HG02973 (cell line): ENCODE results near the gene THAP11.
"Not testable (repeated sequence)": the region's sequence is repeated elsewhere in the genome, so short reads cannot be mapped to it uniquely, and the experiment has no call there.

ENCODE experiments used
- ATAC-seq: cut with Tn5 transposase; IDR thresholded peaks from one replicate; pipeline ENCODE4 v1.9.1; 2021; ENCODE audit warnings: moderate library complexity; ENCODE audit not compliant: unreplicated experiment

Gene THAP11

DNA sequence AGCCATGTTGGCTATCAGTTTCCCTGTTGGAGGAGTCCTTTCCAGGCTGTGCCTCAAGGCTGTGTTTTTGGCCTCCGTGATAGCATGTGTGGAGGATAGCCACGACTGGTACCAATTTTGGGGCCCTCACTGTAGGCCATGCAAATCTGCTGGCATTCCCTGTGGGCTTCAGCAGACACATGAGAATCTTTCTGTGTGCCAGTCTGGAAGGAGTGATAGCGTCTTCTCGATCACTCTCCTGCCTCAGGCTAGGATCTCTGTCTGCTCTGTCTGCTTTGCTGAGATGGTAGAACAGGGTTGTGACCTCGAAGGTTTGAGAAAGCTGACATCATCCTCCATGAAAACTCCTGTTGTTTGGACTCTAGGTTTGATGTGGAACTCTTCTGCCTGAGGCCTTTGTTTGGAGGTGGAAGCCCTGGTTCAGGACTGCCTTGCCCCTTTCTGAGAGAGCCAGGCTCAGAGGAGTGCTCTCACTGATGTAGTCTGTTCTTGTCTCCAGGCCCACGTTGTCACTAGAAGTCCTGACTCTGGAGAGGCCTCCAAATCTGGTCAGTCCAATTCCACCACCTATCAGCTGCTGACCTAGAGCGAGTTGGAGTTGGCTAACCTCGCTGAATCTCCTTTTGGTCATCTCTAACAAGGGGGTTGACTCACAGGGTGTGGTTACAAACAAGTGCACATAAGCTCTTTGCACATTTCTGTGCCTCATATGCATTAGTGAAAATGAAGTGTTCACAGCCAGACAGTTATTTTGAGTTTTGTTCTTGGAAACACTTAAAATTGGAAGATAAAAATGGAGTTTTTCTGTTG lies 18.7 kb downstream of the THAP11 start:
- no peak for ATAC-seq

DNA sequence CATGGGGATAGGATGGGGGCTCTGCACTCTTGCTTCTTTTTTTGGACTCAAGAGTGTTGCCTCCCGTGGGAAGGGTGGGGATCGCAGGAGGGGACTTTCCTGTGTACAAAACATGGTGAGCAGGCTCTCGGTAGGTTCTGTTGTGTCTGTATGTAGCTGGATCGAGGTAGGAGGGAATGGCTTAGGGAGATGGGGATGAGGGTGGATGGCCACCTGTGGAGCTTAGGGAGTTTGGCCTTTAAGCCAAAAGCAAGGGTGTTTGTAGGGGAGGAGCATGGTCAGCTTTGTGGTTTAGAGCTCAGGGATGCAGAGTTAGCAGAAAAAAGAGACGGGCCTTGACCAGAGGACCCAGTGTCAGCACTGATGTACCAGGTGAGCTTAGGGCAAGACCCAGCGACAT lies 19.8 kb downstream of the THAP11 start:
- no peak for ATAC-seq

DNA sequence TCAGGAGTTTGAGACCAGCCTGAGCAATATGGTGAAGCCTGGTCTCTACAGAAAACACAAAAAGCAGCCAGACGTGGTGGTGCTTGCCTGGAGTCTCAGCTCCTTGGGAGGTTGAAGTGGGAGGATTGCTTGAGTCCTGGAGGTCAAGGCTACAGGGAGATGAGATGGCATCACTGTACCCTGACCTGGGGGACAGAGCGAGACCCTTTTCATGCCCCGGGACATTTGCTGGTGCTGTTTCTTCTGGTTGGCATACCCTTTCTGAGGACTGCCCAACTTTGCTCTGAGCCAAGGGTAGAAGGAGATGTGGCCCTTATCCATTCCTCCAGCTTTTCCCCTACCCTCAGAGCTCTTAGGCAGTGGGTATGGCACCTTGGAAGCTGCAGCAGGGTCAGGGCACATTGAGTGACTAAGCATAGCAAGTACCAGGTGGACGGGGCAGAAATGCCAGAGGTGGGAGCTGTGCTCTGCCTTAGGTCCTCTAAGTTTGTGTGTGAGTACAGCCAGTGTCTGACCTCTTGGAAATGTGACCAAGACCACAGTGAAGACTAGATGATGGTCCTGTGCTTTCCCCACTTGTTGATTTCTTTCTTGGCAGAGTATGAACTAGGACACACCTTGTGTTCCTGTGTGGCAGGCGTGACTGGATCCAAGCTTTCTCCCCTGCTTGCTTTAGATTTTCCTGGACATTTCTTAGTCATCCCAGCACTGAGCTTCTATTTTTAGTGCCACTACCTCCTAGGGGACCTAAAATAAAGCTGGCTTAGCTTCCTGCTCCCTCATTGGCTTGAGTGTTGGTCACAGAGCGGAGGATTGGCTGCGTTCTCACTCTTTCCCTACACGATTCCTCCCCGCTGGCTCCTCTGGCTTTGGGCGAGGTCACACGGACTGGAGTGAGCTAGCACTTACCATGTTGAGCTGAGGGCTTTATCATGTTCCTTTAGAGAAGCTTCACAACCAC lies 20.8 kb downstream of the THAP11 start:
- no peak for ATAC-seq

DNA sequence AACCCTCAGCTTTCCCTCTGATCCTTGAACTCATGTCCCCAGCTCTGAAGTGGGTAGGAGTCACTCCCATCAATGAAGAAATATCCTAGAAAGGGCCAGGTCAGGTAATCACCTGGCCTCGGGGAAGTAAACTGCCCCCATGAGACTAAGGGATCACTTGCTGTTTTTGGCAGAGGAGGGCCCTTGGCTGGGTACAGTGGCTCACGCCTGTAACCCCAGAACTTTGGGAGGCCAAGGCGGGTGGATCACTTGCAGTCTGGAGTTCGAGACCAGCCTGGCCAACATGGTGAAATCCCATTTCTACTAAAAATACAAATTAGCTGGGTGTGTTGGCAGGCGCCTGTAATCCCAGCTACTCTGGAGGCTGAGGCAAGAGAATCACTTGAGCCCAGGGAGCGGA lies 21.9 kb downstream of the THAP11 start:
- not testable (repeated sequence) for ATAC-seq

DNA sequence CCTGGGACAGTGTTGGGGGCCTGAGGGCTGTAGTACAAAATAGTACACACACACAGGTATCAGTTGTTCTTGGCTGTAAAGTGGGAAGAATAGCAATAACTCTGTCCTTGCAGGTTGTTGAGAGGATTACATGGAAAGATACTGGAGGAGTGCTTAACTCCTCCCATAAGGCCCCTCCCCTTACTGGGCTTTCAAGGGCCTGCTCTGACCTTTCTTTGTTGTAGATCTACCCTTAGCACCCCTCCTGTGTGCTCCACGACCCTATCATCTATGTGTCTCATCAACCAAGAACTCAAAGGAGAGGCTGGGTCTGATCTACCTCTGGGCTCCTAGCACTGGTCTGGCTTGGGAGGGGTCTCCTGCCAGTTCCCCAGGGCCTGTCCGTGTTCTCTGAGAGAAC lies 22.5 kb downstream of the THAP11 start:
- no peak for ATAC-seq

DNA sequence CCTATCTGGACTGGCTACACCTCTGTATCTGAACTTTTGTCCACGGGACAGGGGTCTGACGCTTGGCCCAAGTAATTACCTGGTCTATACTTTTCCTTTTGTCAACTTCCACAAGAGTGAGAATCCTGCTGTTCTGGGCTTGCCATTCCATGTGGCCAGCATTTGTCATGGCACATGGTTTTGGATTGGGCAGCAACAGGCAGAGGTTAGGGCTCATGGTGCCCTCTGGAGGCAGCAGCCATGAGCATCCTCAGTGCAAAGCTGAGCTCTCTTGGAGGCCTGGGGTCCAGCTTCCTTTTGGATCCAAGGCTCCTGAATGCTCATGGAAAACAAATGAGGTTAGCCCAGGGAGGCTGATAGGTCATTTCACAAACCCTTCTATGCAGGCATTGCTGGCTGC lies 23.2 kb downstream of the THAP11 start:
- no peak for ATAC-seq

DNA sequence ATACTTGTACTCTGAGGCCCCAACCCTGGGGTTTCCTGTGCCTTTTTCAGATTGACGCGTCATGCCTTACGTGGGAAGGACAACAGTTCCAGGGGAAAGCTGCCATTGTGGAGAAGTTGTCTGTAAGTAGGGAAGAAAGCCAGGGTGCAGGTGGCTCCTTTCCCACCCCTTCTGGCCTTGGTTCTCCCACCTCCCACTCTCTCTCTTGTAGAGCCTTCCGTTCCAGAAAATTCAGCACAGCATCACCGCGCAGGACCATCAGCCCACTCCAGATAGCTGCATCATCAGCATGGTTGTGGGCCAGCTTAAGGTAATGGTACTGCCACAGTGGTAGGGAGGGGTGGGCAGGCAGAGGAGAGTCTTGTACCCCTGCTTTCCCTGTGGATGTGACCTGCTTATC lies 26.2 kb downstream of the THAP11 start:
- ATAC-seq: no peak

DNA sequence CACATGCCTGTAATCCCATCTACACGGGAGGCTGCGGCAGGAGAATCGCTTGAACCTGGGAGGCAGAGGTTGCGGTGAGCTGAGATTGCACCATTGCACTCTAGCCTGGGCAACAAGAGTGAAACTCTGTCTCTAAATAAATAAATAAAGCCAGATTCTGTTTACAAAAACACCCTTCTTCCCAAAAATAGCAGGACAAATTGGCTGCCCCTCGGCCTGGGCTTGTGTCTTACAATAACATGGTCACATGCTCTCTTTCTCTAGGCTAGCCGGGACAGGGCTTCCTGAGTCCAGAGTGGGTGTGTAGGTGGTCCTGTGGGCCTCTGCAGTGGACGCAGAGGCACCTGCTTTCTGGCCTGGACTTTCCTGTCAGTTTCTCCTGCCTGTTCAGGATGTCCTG lies 27.5 kb downstream of the THAP11 start:
- ATAC-seq: no peak

DNA sequence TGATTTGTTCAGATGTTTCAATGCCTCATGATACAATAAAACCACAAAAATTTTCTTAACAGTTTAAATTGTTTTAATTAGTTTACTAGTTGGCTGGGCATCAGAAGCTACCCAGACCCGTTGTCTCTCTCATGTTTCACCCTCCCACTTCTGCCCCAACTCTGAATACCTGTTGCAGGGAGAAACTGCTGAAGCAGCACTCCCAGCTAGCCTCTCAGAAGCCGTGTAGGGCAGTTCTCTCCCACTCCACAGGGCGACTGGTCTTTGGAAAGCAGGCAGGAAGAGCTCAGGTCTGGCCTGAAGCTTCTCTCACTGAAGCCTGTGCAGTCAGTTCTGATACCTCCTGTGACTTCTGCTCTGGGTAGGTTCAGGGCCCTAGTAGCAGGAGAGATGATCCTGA lies 29.1 kb downstream of the THAP11 start:
- ATAC-seq: no peak

DNA sequence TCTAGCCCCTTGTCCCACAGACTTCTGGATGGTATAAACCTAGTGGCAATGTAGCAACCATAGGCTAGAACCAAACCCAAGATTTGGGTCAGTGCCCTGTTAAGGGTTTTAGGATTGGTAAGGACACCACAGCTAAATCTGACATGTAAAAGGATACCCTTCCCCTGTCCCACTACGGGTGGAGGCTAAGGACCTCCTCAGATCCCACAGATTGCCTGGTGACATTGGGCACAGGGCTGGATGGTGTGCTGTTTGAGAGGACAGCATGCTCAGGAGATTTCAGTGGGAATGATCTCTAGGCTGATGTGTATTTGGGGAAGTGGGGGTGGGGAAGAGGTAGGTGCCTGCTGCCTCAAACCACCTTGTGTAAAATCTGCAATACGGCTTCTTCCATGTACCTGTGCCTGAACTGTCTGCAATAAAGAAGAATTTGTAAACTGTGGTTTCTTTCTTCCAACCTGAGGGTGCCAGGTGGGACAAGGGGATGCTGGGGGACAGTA lies 30.1 kb downstream of the THAP11 start:
- no peak for ATAC-seq

DNA sequence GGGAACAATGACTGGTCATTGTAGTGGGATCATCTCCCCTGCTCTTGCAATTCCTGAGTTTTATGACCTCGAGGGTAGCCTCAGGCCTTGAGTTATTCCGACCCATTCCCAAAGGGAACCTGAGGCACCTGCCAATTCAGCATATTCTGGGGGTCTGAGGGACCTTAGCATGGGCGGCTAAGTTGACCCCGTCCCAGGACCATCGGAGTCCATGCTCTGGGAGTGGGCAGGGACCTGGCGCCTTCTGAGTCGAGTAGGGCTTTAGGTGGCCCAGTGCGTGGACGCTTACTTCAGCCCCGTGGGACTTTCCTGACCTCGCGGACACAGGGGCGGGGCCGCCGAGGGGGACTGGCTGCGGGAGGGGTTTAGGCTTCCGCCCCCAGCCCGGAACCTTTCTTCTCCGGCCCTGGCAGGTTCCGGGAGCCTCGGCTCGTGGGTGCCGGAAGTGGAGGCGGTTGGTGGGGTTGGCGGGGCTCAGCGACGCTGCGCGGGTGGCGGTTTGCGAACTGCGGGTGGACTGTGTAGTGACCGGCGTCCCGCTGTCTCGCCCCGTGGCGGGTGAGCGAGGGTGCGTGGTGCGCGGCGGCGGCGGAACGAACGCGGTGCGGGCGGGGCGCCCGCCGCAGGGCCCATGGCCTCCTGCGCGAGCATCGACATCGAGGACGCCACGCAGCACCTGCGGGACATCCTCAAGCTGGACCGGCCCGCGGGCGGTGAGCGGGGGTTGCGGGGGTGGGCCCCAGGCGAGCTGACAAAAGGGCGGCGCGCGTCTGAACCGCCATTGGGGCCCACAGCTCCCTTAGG lies 30.7 kb downstream of the THAP11 start, which contains the start of gene EDC4:
TSS of gene EDC4 (plus strand) at position 422 of the 804 bp plus-strand sequence. CDS start at position 632, 210 bp downstream.
- ATAC-seq: peak; percentile 60

DNA sequence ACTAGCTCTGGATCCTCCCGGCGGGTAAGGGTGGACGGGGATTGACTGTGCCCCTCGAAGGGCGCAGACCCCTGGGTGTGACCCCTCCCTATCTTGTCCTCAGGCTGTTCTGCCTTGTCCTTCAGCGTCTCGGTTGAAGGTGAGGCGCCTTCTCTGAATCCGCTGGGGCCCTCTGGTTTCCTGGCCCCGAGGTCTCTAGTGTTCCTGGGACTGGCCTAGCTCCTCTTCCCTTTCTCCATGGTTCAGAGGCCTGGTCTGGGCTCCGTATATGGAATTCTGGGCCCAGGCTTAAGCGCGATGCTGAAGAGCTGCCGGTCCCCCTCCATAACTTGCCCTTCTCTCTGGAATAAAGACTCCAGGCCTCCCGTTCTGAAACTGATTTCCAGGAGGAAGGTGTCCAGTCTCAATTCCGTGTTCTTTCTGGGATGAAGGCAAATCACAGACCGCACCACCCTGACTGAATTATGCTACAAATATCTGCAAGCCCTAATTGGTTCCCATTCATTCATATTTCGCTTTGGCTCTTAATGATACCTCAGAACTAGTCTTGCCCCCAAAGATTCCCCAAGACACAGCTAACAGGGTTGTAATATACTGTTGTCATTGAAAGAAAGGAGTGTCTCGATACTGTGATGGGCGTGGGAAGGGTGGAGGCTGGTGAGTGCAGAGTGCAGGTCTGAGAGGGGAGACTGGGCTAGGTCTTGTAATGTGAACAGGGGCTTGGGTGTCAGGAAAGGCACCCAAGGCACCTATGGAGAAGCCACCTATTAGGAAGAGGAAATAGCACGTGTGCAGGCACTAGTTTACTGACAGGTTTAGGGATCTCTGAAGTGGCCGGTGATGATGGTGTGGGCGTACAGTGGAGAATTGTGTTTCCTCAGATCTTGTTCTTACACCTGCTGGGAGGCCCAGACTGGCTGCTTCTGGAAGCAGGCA lies 31.6 kb downstream of the THAP11 start:
- ATAC-seq: no peak

DNA sequence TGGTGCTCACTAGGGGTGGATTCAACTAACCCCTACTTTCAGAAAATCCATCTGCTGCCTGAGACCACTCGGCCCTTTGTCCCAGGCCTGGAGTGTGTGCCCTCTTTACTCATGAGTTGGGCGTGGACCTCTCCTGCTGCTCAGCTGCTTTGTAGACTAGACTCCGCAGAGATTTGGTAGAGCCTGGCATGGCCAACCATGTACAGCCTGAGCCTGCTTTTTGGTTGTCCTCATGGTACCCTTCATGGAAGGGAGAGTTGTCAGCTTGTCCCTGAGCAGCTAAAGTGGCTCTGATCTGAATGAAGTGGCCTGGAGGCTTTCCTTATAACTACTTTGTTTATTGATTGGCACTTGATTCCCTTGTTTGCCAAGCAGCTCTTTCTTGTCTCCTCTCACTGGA lies 32.3 kb downstream of the THAP11 start:
- ATAC-seq: no peak

DNA sequence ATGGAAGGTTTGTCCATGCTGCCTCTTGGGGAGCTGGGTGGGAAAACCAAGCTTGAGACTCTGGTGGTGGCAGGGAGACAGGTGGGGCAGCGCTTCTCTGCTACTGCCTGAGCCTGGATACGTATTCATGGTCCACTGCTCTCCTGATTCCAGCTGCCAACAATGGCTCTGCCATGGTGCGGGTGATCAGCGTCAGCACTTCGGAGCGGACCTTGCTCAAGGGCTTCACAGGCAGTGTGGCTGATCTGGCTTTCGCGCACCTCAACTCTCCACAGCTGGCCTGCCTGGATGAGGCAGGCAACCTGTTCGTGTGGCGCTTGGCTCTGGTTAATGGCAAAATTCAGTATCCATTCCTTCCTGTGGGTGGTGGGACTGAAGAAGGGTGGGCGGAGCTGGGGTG lies 34.9 kb downstream of the THAP11 start:
- no peak for ATAC-seq

DNA sequence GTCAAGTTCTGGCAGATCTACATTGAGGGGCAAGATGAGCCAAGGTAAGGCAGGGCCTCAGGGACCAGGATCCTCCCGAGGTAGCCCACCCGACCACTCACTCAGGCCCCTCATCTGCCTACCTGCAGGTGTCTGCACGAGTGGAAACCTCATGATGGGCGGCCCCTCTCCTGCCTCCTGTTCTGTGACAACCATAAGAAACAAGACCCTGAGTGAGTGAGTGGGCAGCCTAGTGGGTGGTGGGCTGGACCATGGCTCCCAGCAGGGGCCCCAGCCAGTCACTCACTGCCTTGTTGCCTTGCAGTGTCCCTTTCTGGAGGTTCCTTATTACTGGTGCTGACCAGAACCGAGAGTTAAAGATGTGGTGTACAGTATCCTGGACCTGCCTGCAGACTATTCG lies 36.1 kb downstream of the THAP11 start:
- no peak for ATAC-seq

DNA sequence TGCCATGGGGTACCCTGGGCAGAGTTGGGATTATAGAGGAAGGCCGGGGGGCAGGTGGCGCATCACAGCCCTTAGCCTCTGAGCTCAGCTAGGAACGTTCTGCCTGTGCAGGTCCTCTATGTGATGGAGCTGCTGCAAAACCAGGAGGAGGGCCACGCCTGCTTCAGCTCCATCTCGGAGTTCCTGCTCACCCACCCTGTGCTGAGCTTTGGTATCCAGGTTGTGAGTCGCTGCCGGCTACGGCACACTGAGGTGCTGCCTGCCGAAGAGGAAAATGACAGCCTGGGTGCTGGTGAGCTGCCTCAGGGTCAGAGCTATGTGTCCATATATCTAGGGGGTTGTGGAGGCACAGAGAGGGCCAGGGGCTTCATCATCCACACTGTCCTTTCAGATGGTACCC lies 36.7 kb downstream of the THAP11 start:
- ATAC-seq: no peak

DNA sequence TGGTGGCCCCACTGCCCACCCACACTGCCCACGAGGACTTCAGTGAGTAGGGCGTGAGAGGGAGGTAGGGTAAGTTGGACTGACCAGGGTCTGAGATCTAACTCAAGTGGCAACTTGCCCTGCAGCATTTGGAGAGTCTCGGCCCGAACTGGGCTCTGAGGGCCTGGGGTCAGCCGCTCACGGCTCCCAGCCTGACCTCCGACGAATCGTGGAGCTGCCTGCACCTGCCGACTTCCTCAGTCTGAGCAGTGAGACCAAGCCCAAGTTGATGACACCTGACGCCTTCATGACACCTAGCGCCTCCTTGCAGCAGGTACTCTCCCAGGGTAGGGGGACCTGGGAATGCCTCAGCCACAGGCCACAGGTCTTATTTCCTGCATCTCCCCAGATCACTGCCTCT lies 37.3 kb downstream of the THAP11 start:
- no peak for ATAC-seq

DNA sequence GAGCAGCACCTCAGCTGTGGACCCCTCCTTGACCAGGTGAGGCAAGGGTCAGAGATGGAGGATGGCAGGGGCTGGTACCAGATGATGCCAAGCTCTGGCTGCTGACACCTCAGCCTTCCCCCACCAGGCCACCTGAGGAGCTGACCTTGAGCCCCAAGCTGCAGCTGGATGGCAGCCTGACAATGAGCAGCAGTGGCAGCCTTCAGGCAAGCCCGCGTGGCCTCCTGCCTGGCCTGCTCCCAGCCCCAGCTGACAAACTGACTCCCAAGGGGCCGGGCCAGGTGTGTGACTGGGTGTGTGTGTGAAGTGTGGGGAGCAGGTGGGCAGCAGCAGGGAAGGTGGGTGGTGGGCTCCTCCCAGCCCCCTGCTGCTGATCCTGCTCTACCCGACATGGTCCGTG lies 37.8 kb downstream of the THAP11 start:
- no peak for ATAC-seq

DNA sequence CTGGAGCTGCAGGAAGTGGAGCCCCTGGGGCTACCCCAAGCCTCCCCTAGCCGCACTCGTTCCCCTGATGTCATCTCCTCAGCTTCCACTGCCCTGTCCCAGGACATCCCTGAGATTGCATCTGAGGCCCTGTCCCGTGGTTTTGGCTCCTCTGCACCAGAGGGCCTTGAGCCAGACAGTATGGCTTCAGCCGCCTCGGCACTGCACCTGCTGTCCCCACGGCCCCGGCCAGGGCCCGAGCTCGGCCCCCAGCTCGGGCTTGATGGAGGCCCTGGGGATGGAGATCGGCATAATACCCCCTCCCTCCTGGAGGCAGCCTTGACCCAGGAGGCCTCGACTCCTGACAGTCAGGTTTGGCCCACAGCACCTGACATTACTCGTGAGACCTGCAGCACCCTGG lies 38.5 kb downstream of the THAP11 start:
- ATAC-seq: no peak

DNA sequence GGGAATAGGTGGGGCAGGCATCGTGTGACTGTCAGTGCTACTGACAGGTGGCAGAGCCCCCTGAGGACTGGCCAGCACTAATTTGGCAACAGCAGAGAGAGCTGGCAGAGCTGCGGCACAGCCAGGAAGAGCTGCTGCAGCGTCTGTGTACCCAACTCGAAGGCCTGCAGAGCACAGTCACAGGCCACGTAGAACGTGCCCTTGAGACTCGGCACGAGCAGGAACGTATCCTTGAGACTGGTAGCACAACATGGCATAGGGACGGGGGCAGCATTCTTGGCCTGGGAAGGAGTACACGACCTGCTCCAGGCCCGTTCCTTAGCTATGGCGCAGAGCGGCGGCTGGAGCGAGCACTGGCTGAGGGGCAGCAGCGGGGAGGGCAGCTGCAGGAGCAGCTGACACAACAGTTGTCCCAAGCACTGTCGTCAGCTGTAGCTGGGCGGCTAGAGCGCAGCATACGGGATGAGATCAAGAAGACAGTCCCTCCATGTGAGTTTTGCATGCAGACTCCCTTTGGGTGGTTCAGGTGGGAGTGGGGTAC lies 39.6 kb downstream of the THAP11 start:
- no peak for ATAC-seq
